Measurements from ENCODE around the gene SLC7A5.

Gene SLC7A5

GRCh38 chr16:87854053-87854906, 15.0 kb downstream of the SLC7A5 start:
- Histone ChIP-seq H3K36me3 (peaks cover 0 to 4% (median 0%) of the 10 kb centered on the region in 3 donors), H3K4me1 (peaks cover 0 to 49% (median 35%) of the 10 kb centered on the region in 4 donors), H3K27me3 (no peaks in the 10 kb centered on the region), H3K27ac (peak overlapping the region; percentile 76 to 77), H3K4me3 (peak overlapping the region; percentile 30 to 34), H3K9me3 (no peaks in the 10 kb centered on the region)
- intact Hi-C loops (cut with DNase I; ENCODE audit: low total_unique reads): loop anchor here (5.0 kb wide), 1 partner anchor 53 kb away; no protein-coding TSS in a partner anchor
- DNase-seq: no peak
- TF ChIP-seq CTCF (IDR thresholded peaks at IDR 0.05): no peak

- Histone ChIP-seq H3K27ac (peak overlapping the region; percentile 76 to 77), H3K27me3 (no peaks in the 10 kb centered on the region), H3K9me3 (no peaks in the 10 kb centered on the region), H3K4me3 (peak overlapping the region; percentile 30 to 34), H3K4me1 (peaks cover 0 to 49% (median 35%) of the 10 kb centered on the region in 4 donors), H3K36me3 (peaks cover 0 to 4% (median 0%) of the 10 kb centered on the region in 3 donors)
- TF ChIP-seq CTCF (IDR thresholded peaks at IDR 0.05): no peak
- peak; percentile 97 to 99 for DNase-seq
- intact Hi-C loops (cut with DNase I; ENCODE audit: low total_unique reads): loop anchor here (5.0 kb wide), 1 partner anchor 54 kb away; no protein-coding TSS in a partner anchor
Measured at GRCh38 chr16:87853411-87854052, 15.8 kb downstream of the SLC7A5 start.

GRCh38 chr16:87851601-87852000, 17.7 kb downstream of the SLC7A5 start:
- H3K36me3 ChIP-seq: peaks cover 0 to 4% (median 0%) of the 10 kb centered on the region in 3 donors
- H3K9me3 ChIP-seq: no peaks in the 10 kb centered on the region
- H3K27ac ChIP-seq: no peak overlapping the region
- intact Hi-C loops (cut with DNase I; ENCODE audit: low total_unique reads): loop anchor here (5.0 kb wide), 1 partner anchor 56 kb away; no protein-coding TSS in a partner anchor
- H3K4me1 ChIP-seq: peaks cover 0 to 53% (median 31%) of the 10 kb centered on the region in 4 donors
- H3K27me3 ChIP-seq: no peaks in the 10 kb centered on the region
- no peak overlapping the region for H3K4me3 ChIP-seq
- no peak for DNase-seq
- TF ChIP-seq CTCF (IDR thresholded peaks at IDR 0.05): no peak

- Histone ChIP-seq H3K4me3 (no peak overlapping the region), H3K36me3 (peaks cover 0 to 4% (median 0%) of the 10 kb centered on the region in 3 donors), H3K9me3 (no peaks in the 10 kb centered on the region), H3K27ac (no peak overlapping the region), H3K27me3 (no peaks in the 10 kb centered on the region), H3K4me1 (peaks cover 0 to 49% (median 29%) of the 10 kb centered on the region in 4 donors)
- DNase-seq: no peak
- TF ChIP-seq CTCF (IDR thresholded peaks at IDR 0.05): no peak
- intact Hi-C loops (cut with DNase I; ENCODE audit: low total_unique reads): loop anchor here (5.0 kb wide), 1 partner anchor 56 kb away; no protein-coding TSS in a partner anchor
Measured at GRCh38 chr16:87851141-87851587, 18.1 kb downstream of the SLC7A5 start.
